Fibroblast of lung (primary cell): ENCODE measurements around the gene MEGF8.

Experiments
- CTCF ChIP-seq, 2 donors: IDR thresholded peaks in 1 of 2; conservative IDR thresholded peaks in 1 of 2; 1 replicate in 1 of 2; 2 replicates in 1 of 2; pipeline ENCODE4 v1.5.1; 2011 to 2012; ENCODE audit warnings: low read length in 2 of 2, control low read depth in 1 of 2, inconsistent platforms in 1 of 2, low read depth in 1 of 2, mild to moderate bottlenecking in 1 of 2
- EZH2 ChIP-seq: IDR thresholded peaks from 2 replicates; pipeline ENCODE4 v1.5.1; 2012; ENCODE audit warnings: low read length, control low read depth, mild to moderate bottlenecking; ENCODE audit errors: missing control alignments

GRCh38 chr19:42421591-42422031, 96.2 kb downstream of the MEGF8 start:
- TF ChIP-seq CTCF (conservative IDR thresholded peaks at IDR 0.05 in 1 of 2, IDR thresholded peaks at IDR 0.05 in 1 of 2; ENCODE audit: low read depth in 1 of 2, low read length in 2 of 2), result no peak
- no peak for TF ChIP-seq EZH2
